HG02623 (cell line): ENCODE data around the gene ASB1.

Experiments
- ATAC-seq: cut with Tn5 transposase; IDR thresholded peaks from one replicate; pipeline ENCODE4 v1.9.1; 2021; ENCODE audit warnings: moderate library complexity; ENCODE audit not compliant: unreplicated experiment

ASB1 gene

GRCh38 chr2:238422285-238422684 lies 4.4 kb upstream of the ASB1 start:
- no peak for ATAC-seq

- ATAC-seq, result no peak
Observed at GRCh38 chr2:238422940-238423339, 3.8 kb upstream of the ASB1 start.

- no peak for ATAC-seq
Observed at GRCh38 chr2:238423561-238424312, 3.0 kb upstream of the ASB1 start.

- no peak for ATAC-seq
Observed at GRCh38 chr2:238424313-238424700, 2.4 kb upstream of the ASB1 start.

GRCh38 chr2:238425505-238425978 lies 1.2 kb upstream of the ASB1 start:
- ATAC-seq, result no peak

- peak; percentile 4 for ATAC-seq
Observed at GRCh38 chr2:238425979-238426567, 654 bp upstream of the ASB1 start.

- no peak for ATAC-seq
Observed at GRCh38 chr2:238427435-238428162, 872 bp downstream of the ASB1 start.

- ATAC-seq, result no peak
Observed at GRCh38 chr2:238428866-238429265, 2.1 kb downstream of the ASB1 start.

GRCh38 chr2:238430781-238431180 lies 4.1 kb downstream of the ASB1 start:
- no peak for ATAC-seq

- no peak for ATAC-seq
Observed at GRCh38 chr2:238431456-238431855, 4.7 kb downstream of the ASB1 start.

GRCh38 chr2:238433300-238433915 lies 6.7 kb downstream of the ASB1 start:
- no peak for ATAC-seq

- ATAC-seq, result no peak
Observed at GRCh38 chr2:238433941-238434845, 7.5 kb downstream of the ASB1 start.

GRCh38 chr2:238434846-238435751 lies 8.4 kb downstream of the ASB1 start:
- ATAC-seq, result no peak

- no peak for ATAC-seq
Observed at GRCh38 chr2:238435752-238436096, 9.0 kb downstream of the ASB1 start.

- no peak for ATAC-seq
Observed at GRCh38 chr2:238438856-238439849, 12.4 kb downstream of the ASB1 start.

- no peak for ATAC-seq
Observed at GRCh38 chr2:238439917-238440316, 13.2 kb downstream of the ASB1 start.

- no peak for ATAC-seq
Observed at GRCh38 chr2:238440331-238440730, 13.6 kb downstream of the ASB1 start.

- ATAC-seq, result no peak
Observed at GRCh38 chr2:238440767-238441166, 14.0 kb downstream of the ASB1 start.
